ENCODE data around the gene M1AP. TPM values are rescaled to one million over a fixed set of nuclear protein-coding genes. Genes with fewer than 3 reads are reported as not detected.

Gene M1AP
- total RNA-seq, 4 donors from 2014 or later, result 0.38 to 2.7 (median 0.52) TPM; not detected in 1

DNA sequence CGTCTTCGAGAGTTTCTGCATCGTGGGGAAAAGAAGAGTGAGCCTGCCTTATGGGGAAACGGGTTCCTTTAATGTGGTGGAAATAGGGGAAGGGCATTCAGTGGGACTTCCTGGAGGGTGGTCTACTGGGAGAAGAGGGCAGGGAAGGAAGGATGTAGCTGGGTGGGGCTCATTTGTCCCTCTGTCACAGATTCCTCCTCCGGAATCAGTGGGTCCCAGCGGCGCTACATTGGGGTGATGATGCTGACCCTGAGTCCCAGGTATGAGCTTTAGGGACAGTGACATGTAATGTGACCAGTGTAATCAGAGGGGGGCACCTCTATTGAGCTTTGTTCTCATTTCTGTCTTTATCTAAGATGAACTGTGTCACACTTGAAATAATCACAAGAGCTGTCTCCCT is 116.5 kb downstream of the M1AP start:
- TF ChIP-seq, protein P1, sequence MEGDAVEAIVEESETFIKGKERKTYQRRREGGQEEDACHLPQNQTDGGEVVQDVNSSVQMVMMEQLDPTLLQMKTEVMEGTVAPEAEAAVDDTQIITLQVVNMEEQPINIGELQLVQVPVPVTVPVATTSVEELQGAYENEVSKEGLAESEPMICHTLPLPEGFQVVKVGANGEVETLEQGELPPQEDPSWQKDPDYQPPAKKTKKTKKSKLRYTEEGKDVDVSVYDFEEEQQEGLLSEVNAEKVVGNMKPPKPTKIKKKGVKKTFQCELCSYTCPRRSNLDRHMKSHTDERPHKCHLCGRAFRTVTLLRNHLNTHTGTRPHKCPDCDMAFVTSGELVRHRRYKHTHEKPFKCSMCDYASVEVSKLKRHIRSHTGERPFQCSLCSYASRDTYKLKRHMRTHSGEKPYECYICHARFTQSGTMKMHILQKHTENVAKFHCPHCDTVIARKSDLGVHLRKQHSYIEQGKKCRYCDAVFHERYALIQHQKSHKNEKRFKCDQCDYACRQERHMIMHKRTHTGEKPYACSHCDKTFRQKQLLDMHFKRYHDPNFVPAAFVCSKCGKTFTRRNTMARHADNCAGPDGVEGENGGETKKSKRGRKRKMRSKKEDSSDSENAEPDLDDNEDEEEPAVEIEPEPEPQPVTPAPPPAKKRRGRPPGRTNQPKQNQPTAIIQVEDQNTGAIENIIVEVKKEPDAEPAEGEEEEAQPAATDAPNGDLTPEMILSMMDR (IDR thresholded peaks at IDR 0.05), result no peak
- no peak for TF ChIP-seq POLR2A (IDR thresholded peaks at IDR 0.05)
- H3K4me3 ChIP-seq (ENCODE audit: low read depth, poor library complexity, severe bottlenecking), result no peak overlapping the region
- WGBS, 2 donors, result 83 to 90% methylated on average over 7 of the region's 7 CpGs
- intact Hi-C loops (cut with DNase I; ENCODE audit: low total_unique reads), result no loop called here
- peak in 1 of 2 donors; percentile 8 for DNase-seq (ENCODE audit: low spot score in 2 of 2)

DNA sequence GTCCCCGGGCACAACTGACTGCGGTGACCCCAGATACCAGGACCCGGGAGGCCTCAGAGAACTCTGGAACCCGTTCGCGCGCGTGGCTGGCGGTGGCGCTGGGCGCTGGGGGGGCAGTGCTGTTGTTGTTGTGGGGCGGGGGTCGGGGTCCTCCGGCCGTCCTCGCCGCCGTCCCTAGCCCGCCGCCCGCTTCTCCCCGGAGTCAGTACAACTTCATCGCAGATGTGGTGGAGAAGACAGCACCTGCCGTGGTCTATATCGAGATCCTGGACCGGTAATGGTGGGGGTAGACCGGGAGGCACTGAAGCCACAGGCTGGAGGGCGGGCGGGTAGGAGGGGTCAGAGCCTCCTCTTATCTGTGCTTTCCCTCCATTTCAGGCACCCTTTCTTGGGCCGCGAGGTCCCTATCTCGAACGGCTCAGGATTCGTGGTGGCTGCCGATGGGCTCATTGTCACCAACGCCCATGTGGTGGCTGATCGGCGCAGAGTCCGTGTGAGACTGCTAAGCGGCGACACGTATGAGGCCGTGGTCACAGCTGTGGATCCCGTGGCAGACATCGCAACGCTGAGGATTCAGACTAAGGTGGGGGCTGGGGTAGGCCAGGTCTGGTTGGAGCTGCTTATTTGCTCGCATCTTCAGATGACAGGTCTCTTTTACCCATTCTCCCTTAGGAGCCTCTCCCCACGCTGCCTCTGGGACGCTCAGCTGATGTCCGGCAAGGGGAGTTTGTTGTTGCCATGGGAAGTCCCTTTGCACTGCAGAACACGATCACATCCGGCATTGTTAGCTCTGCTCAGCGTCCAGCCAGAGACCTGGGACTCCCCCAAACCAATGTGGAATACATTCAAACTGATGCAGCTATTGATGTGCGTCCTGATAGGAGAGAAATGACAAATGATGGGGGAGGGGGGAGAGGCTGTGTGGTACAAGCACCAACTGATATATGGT is 117.6 kb downstream of the M1AP start:
- WGBS, 2 donors, result 2 to 3% methylated on average over 50 to 53 of the region's 54 CpGs
- intact Hi-C loops (cut with DNase I; ENCODE audit: low total_unique reads), result no loop called here
- no peak for TF ChIP-seq POLR2A (IDR thresholded peaks at IDR 0.05)
- TF ChIP-seq, protein P1 (IDR thresholded peaks at IDR 0.05), result no peak
- DNase-seq (ENCODE audit: low spot score in 2 of 2), result peak in 1 of 2 donors; percentile 91
- peak overlapping the region; percentile 72 for H3K4me3 ChIP-seq (ENCODE audit: low read depth, poor library complexity, severe bottlenecking)

DNA sequence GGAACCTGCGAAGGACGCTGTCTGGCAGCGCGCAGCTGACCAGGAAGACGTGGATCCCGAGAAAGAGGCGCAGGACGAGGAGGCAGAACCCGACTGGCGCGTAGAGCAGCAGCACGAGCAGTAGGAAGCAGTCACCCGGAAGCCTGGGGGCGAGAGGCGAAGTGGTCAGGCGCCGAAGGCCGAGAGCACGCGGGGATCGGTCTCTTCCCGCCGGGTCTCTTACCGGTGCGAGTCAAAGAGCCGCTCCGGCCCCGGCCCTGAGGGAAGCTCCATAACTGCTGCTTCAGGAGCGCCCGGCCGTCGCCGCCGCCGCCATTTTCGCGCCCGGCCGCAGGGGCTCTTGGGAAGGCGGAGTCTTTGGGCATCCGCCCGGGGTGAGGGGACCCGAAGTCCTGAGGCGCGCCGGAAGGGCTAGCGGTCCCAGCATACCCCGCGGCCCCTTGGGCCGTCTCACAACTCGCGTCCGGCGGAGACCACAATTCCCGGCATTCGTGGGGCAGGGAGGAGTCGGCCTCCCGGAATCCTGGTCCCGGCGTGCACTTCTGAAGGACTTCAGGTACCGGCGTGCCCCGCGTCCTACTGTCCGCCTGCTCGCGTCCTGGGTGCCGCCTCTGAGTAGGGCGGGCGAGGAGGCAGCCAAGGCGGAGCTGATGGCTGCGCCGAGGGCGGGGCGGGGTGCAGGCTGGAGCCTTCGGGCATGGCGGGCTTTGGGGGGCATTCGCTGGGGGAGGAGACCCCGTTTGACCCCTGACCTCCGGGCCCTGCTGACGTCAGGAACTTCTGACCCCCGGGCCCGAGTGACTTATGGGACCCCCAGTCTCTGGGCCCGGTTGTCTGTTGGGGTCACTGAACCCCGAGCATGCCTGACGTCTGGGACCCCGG is 118.5 kb downstream of the M1AP start, which contains the start of the genes AUP1 and HTRA2:
Gene AUP1 (minus strand): TSS at position 350 of the 882 bp plus-strand sequence. CDS start 77 bp downstream, at position 273.
Gene HTRA2 (plus strand): TSS at position 577 of the 882 bp plus-strand sequence. CDS start 74 bp downstream, at position 651.
- TF ChIP-seq, protein P1 (IDR thresholded peaks at IDR 0.05), result no peak
- peak in 1 of 2 donors; percentile 22 for TF ChIP-seq POLR2A (IDR thresholded peaks at IDR 0.05)
- intact Hi-C loops (cut with DNase I; ENCODE audit: low total_unique reads), result no loop called here
- WGBS, 2 donors, result 0% methylated on average over 54 to 61 of the region's 87 CpGs
- DNase-seq (ENCODE audit: low spot score in 2 of 2), result peak; percentile 97 to 99
- H3K4me3 ChIP-seq (ENCODE audit: low read depth, poor library complexity, severe bottlenecking), result peak within 1 kb of the TSS; percentile 85

- H3K4me3 ChIP-seq (ENCODE audit: low read depth, poor library complexity, severe bottlenecking), result peak overlapping the region; percentile 85
- no peak for DNase-seq (ENCODE audit: low spot score in 2 of 2)
- TF ChIP-seq POLR2A (IDR thresholded peaks at IDR 0.05), result no peak
- TF ChIP-seq, protein P1 (IDR thresholded peaks at IDR 0.05), result no peak
- WGBS, 2 donors, result 15 to 20% methylated on average over 24 to 29 of the region's 29 CpGs
- intact Hi-C loops (cut with DNase I; ENCODE audit: low total_unique reads), result no loop called here
These were observed 119.4 kb downstream of the M1AP start for GRCh38 chr2:74528600-74529356.

- TF ChIP-seq, protein P1 (IDR thresholded peaks at IDR 0.05), result no peak
- TF ChIP-seq POLR2A (IDR thresholded peaks at IDR 0.05), result no peak
- intact Hi-C loops (cut with DNase I; ENCODE audit: low total_unique reads), result no loop called here
These were observed 120.4 kb downstream of the M1AP start for GRCh38 chr2:74527741-74528140.

More at GRCh38 chr2:74527741-74528140, 120.4 kb downstream of the M1AP start:
- H3K4me3 ChIP-seq (ENCODE audit: low read depth, poor library complexity, severe bottlenecking), result no peak overlapping the region
- WGBS, 2 donors, result 94 to 96% methylated on average over 9 of the region's 9 CpGs
- no peak for DNase-seq (ENCODE audit: low spot score in 2 of 2)

All from lower leg skin (tissue), 4 donors.